HCT116 (cell line): Measurements from ENCODE around the gene CTU2. TPM values are rescaled to one million over a fixed set of nuclear protein-coding genes. Genes with fewer than 3 reads are reported as not detected.

Source experiments
- ATAC-seq: fragments of 200-7000 bp; cut with Tn5 transposase; 2 replicates; pipeline ENCODE4 v1.9.1; 2020; ENCODE audit warnings: mild to moderate bottlenecking, moderate library complexity
- BruUV-seq: library from RNA; stranded (reverse); fragments of 400-500 nt; replicated peaks from 2 replicates; lab custom pipeline; 2021; lab: Mats Ljungman, UMichigan
- CTCF ChIA-PET: fragments of 300-600 bp; sonication (Branson Sonifier 250); formaldehyde crosslinking; loops from one replicate; lab custom pipeline; 2021; ENCODE audit warnings: antibody characterized with exemption; lab: Charles Lee
- POLR2A ChIA-PET: fragments of 300-600, 350-600 bp; sonication (Branson Sonifier 250); formaldehyde crosslinking; loops from one replicate; lab custom pipeline; 2021; ENCODE audit warnings: antibody characterized with exemption; lab: Charles Lee
- RAD21 ChIA-PET, 2 experiments: fragments of 300-600 bp; sonication (Branson Sonifier 250); formaldehyde crosslinking; loops; one replicate each; lab custom pipeline; 2023; ENCODE audit warnings: low total read pairs in 2 of 2; ENCODE audit not compliant: uncharacterized antibody in 2 of 2, unreplicated experiment in 2 of 2, low non-redundant PET in 1 of 2; lab: Charles Lee
- DNase-seq: peaks from one replicate; pipeline ENCODE4 v3.0.0-alpha.2; 2010; ENCODE audit warnings: low read depth, low spot score
- H2AFZ ChIP-seq: fragments of 200-600 bp; shearing (Covaris generic), sonication (generic); 2 replicates; pipeline ENCODE4 v1.6.1; 2017; ENCODE audit warnings: low read depth, mixed run types, mixed read lengths, antibody characterized with exemption, low read length; ENCODE audit not compliant: poor library complexity, severe bottlenecking
- H3K27ac ChIP-seq: 2 replicates; pipeline ENCODE4 v1.5.1; 2012; ENCODE audit warnings: low read depth, low read length
- H3K27me3 ChIP-seq: fragments of 200-600 bp; sonication (generic); 2 replicates; pipeline ENCODE4 v1.6.1; 2016; ENCODE audit warnings: mixed run types, low read length, mixed read lengths; ENCODE audit not compliant: insufficient read depth
- H3K36me3 ChIP-seq, 2 experiments: fragments of 200-500 bp in 1 of 2; fragments of 200-600 bp in 1 of 2; sonication (Bioruptor generic) in 1 of 2; sonication (generic) in 1 of 2; 2 replicates each; pipeline versions ENCODE4 v1.5.1 to v1.6.1; 2014 to 2016; ENCODE audit warnings: low read length in 2 of 2, inconsistent platforms in 1 of 2, mixed read lengths in 1 of 2, mixed run types in 1 of 2; ENCODE audit not compliant: insufficient read depth in 2 of 2, control insufficient read depth in 1 of 2
- H3K4me1 ChIP-seq, 2 experiments: fragments of 200-600 bp in 1 of 2; sonication (generic) in 1 of 2; 2 replicates each; pipeline versions ENCODE4 v1.5.1 to v1.6.1; 2012 to 2017; ENCODE audit warnings: low read length in 2 of 2, inconsistent platforms in 1 of 2, mild to moderate bottlenecking in 1 of 2, mixed read lengths in 1 of 2, mixed run types in 1 of 2, moderate library complexity in 1 of 2; ENCODE audit not compliant: insufficient read depth in 2 of 2, control insufficient read depth in 1 of 2
- H3K4me2 ChIP-seq: fragments of 200-600 bp; sonication (generic); 2 replicates; pipeline ENCODE4 v1.6.1; 2017; ENCODE audit warnings: mixed run types, low read length, mixed read lengths
- H3K4me3 ChIP-seq, 2 experiments: fragments of 200-600 bp in 1 of 2; sonication (generic) in 1 of 2; replicated peaks in 1 of 2; 2 replicates each; pipeline ENCODE4 v1.5.1; 2011 to 2016; ENCODE audit warnings: low read length in 2 of 2, control low read depth in 1 of 2, low read depth in 1 of 2, mild to moderate bottlenecking in 1 of 2, mixed read lengths in 1 of 2, mixed run types in 1 of 2
- H3K79me2 ChIP-seq: fragments of 200-600 bp; sonication (generic); 2 replicates; pipeline ENCODE4 v1.6.1; 2017; ENCODE audit warnings: mild to moderate bottlenecking, mixed run types, low read length, moderate library complexity, mixed read lengths; ENCODE audit not compliant: insufficient read depth
- H3K9ac ChIP-seq: fragments of 200-600 bp; sonication (generic); 2 replicates; pipeline ENCODE4 v1.6.1; 2016; ENCODE audit warnings: low read length, mixed read lengths
- H3K9me2 ChIP-seq: fragments of 200-600 bp; sonication (generic), shearing (Covaris generic); 2 replicates; pipeline ENCODE4 v1.6.1; 2017; ENCODE audit warnings: mixed run types, mild to moderate bottlenecking, moderate library complexity; ENCODE audit not compliant: insufficient read depth
- H3K9me3 ChIP-seq, 2 experiments: fragments of 200-500 bp in 1 of 2; fragments of 200-600 bp in 1 of 2; sonication (Bioruptor generic) in 1 of 2; sonication (generic) in 1 of 2; 2 replicates each; pipeline ENCODE4 v1.6.1; 2014 to 2017; ENCODE audit warnings: low read length in 2 of 2, mixed read lengths in 2 of 2, inconsistent platforms in 1 of 2, low read depth in 1 of 2, mild to moderate bottlenecking in 1 of 2, mixed run types in 1 of 2, moderate library complexity in 1 of 2; ENCODE audit not compliant: control insufficient read depth in 1 of 2, insufficient read depth in 1 of 2
- H4K20me1 ChIP-seq: fragments of 200-600 bp; sonication (generic), shearing (Covaris generic); 2 replicates; pipeline ENCODE4 v1.6.1; 2017; ENCODE audit warnings: mixed run types, mild to moderate bottlenecking, moderate library complexity; ENCODE audit not compliant: insufficient read depth
- ATF3 ChIP-seq: IDR thresholded peaks from 2 replicates; pipeline ENCODE4 v1.6.1; 2012
- CEBPB ChIP-seq: IDR thresholded peaks from 2 replicates; pipeline ENCODE4 v1.6.1; 2012; ENCODE audit warnings: low read depth
- CTCF ChIP-seq, 3 experiments: fragments of 200-600 bp in 1 of 3; sonication (generic) in 1 of 3; IDR thresholded peaks in 2 of 3; conservative IDR thresholded peaks in 1 of 3; 2 replicates each; pipeline ENCODE4 v1.5.1; 2012 to 2017; ENCODE audit warnings: low read depth in 2 of 3, low read length in 2 of 3, antibody characterized with exemption in 1 of 3, borderline replicate concordance in 1 of 3, control low read depth in 1 of 3, mild to moderate bottlenecking in 1 of 3, mixed read lengths in 1 of 3, mixed run types in 1 of 3, moderate library complexity in 1 of 3; ENCODE audit not compliant: insufficient read depth in 1 of 3
- EGR1 ChIP-seq: IDR thresholded peaks from 2 replicates; pipeline ENCODE4 v1.6.1; 2012; ENCODE audit warnings: low read depth
- ELF1 ChIP-seq: IDR thresholded peaks from 2 replicates; pipeline ENCODE4 v1.6.1; 2012; ENCODE audit warnings: low read depth, borderline replicate concordance
- EZH2 ChIP-seq: fragments of 200-600 bp; sonication (generic); IDR thresholded peaks from 2 replicates; pipeline ENCODE4 v1.6.1; 2017; ENCODE audit warnings: antibody characterized with exemption, mixed run types
- EZH2phosphoT487 ChIP-seq: fragments of 200-600 bp; IDR thresholded peaks from 2 replicates; pipeline ENCODE4 v1.6.1; 2018; ENCODE audit warnings: antibody characterized with exemption, borderline replicate concordance
- FOSL1 ChIP-seq: IDR thresholded peaks from 2 replicates; pipeline ENCODE4 v1.6.1; 2012; ENCODE audit warnings: low read depth
- JUND ChIP-seq: IDR thresholded peaks from 2 replicates; pipeline ENCODE4 v1.6.1; 2012
- POLR2A ChIP-seq: IDR thresholded peaks from 2 replicates; pipeline ENCODE4 v1.7.0; 2011; ENCODE audit warnings: borderline replicate concordance; ENCODE audit not compliant: insufficient read depth, insufficient read length; ENCODE audit errors: extremely low read depth
- SIN3A ChIP-seq: IDR thresholded peaks from 2 replicates; pipeline ENCODE4 v1.6.1; 2012; ENCODE audit warnings: low read depth
- SRF ChIP-seq: IDR thresholded peaks from 2 replicates; pipeline ENCODE4 v1.6.1; 2012; ENCODE audit warnings: low read depth
- TCF7L2 ChIP-seq: IDR thresholded peaks from 2 replicates; pipeline ENCODE4 v1.7.0; 2011; ENCODE audit warnings: borderline replicate concordance, inconsistent platforms; ENCODE audit not compliant: insufficient read depth, insufficient read length; ENCODE audit errors: extremely low read depth
- YY1 ChIP-seq: IDR thresholded peaks from 2 replicates; pipeline ENCODE4 v1.6.1; 2011; ENCODE audit warnings: low read length, low read depth, moderate library complexity, mild to moderate bottlenecking; ENCODE audit not compliant: insufficient replicate concordance; ENCODE audit errors: extremely low read depth
- ZBTB33 ChIP-seq: IDR thresholded peaks from 2 replicates; pipeline ENCODE4 v1.6.1; 2011; ENCODE audit warnings: mild to moderate bottlenecking, low read length, moderate library complexity; ENCODE audit not compliant: insufficient replicate concordance; ENCODE audit errors: extremely low read depth
- ZNF274 ChIP-seq: fragments of 200-500 bp; sonication (Bioruptor generic); IDR thresholded peaks from 2 replicates; pipeline ENCODE4 v1.6.1; 2014; ENCODE audit warnings: mild to moderate bottlenecking, low read depth, low read length, inconsistent platforms
- intact Hi-C: fragments of 100-400 bp; cut with micrococcal nuclease; formaldehyde crosslinking; loops from 2 replicates; pipeline ENCODE4 v1.10.0; 2022
- total RNA-seq: library from RNA; stranded (reverse); gene quantifications from one replicate; pipeline ENCODE4 v1.2.1, GENCODE V29; 2021; ENCODE audit not compliant: unreplicated experiment

The CTU2 gene
- total RNA-seq, 1 experiment from 2014 or later: 71.3 TPM

GRCh38 chr16:88720396-88720970, 14.2 kb downstream of the CTU2 start:
- DNase-seq (no peak), ATAC-seq (no peak)
- Histone ChIP-seq H3K9me2 (no peaks in the 10 kb centered on the region), H3K9me3 (no peaks in the 10 kb centered on the region), H4K20me1 (0 out of 2 replicates have a peak, but pooled peaks cover 3% of the 10 kb centered on the region), H3K4me2 (no peak overlapping the region), H3K4me3 (no peak overlapping the region), H2AFZ (no peak overlapping the region), H3K27ac (no peak overlapping the region), H3K36me3 (peaks cover 62 to 93% of the 10 kb centered on the region in 2 experiments; a peak in 3 of 4 replicates), H3K27me3 (no peaks in the 10 kb centered on the region), H3K9ac (no peak overlapping the region), H3K79me2 (no peaks in the 10 kb centered on the region), H3K4me1 (no peaks in the 10 kb centered on the region)
- no TSS peak for BruUV-seq
- intact Hi-C loops: no loop called here
- ChIA-PET POLR2A (no interaction called here), RAD21 (no interaction called here), CTCF (interaction anchor here (2.5 kb wide), 1 partner anchor 17 kb away, joined by 7 read pairs; no protein-coding TSS in a partner anchor)
- TF ChIP-seq TCF7L2 (no peak), CEBPB (no peak), EGR1 (no peak), JUND (no peak)

- Histone ChIP-seq H3K4me2 (no peak overlapping the region), H3K9me2 (no peaks in the 10 kb centered on the region), H3K9me3 (no peaks in the 10 kb centered on the region), H3K36me3 (peaks cover 66 to 91% of the 10 kb centered on the region in 2 experiments; a peak in 3 of 4 replicates), H4K20me1 (0 out of 2 replicates have a peak, but pooled peaks cover 3% of the 10 kb centered on the region), H3K4me3 (no peak overlapping the region), H3K9ac (no peak overlapping the region), H2AFZ (no peak overlapping the region), H3K27ac (no peak overlapping the region), H3K27me3 (no peaks in the 10 kb centered on the region), H3K79me2 (no peaks in the 10 kb centered on the region), H3K4me1 (no peaks in the 10 kb centered on the region)
- no peak for TF ChIP-seq ZNF274
- TF ChIP-seq FOSL1: no peak
- no peak for TF ChIP-seq SIN3A
- TF ChIP-seq EZH2phosphoT487: no peak
- TF ChIP-seq JUND: no peak
- TF ChIP-seq SRF: no peak
- TF ChIP-seq EGR1: no peak
- TF ChIP-seq TCF7L2: no peak
- no peak for TF ChIP-seq YY1
- no peak for TF ChIP-seq ELF1
- no peak for TF ChIP-seq CTCF (IDR thresholded peaks at IDR 0.05 in 2 of 3, conservative IDR thresholded peaks at IDR 0.05 in 1 of 3; ENCODE audit: borderline replicate concordance in 1 of 3, insufficient read depth in 1 of 3, low read depth in 2 of 3, low read length in 2 of 3)
- no peak for TF ChIP-seq EZH2
- no peak for TF ChIP-seq ATF3
- TF ChIP-seq ZBTB33: no peak
- no peak for TF ChIP-seq POLR2A
- TF ChIP-seq CEBPB: no peak
- RAD21 ChIA-PET: no interaction called here
- ATAC-seq: no peak
- CTCF ChIA-PET: interaction anchor here (2.5 kb wide), 1 partner anchor 16 kb away, joined by 7 read pairs; no protein-coding TSS in a partner anchor
- no peak for DNase-seq
- intact Hi-C loops: no loop called here
- POLR2A ChIA-PET: no interaction called here
- BruUV-seq: no TSS peak
Measured at GRCh38 chr16:88721236-88721635, 14.9 kb downstream of the CTU2 start.
